Neural cell (in vitro differentiated cells): ENCODE data around the gene TSPAN15. TPM values are rescaled to one million over a fixed set of nuclear protein-coding genes. Genes with fewer than 3 reads are reported as not detected.

Experiments
- H2AFZ ChIP-seq: fragments of 200-600, 300-800 bp; sonication (generic), shearing (Covaris generic); 2 replicates; pipeline ENCODE4 v1.6.0; 2014; ENCODE audit warnings: low read depth, mild to moderate bottlenecking, antibody characterized with exemption, low read length, moderate library complexity
- H3F3A ChIP-seq: fragments of 200-600 bp; shearing (Covaris generic); 2 replicates; pipeline ENCODE4 v1.6.1; 2016; ENCODE audit warnings: mild to moderate bottlenecking, moderate library complexity, mixed read lengths, antibody characterized with exemption, low read length; ENCODE audit not compliant: insufficient read depth, poor library complexity, severe bottlenecking
- H3K27ac ChIP-seq: fragments of 200-600, 300-800 bp; sonication (generic), shearing (Covaris generic); 2 replicates; pipeline ENCODE4 v1.5.1; 2014; ENCODE audit warnings: mild to moderate bottlenecking, low read length, moderate library complexity
- H3K27me3 ChIP-seq: fragments of 300-800, 200-600 bp; sonication (generic), shearing (Covaris generic); 2 replicates; pipeline ENCODE4 v1.6.0; 2014; ENCODE audit warnings: mild to moderate bottlenecking, low read depth, low read length, moderate library complexity; ENCODE audit not compliant: insufficient read depth
- H3K36me3 ChIP-seq: fragments of 300-800, 200-600 bp; sonication (generic), shearing (Covaris generic); 2 replicates; pipeline ENCODE4 v1.5.1; 2014; ENCODE audit warnings: mild to moderate bottlenecking, antibody characterized with exemption, low read length, moderate library complexity; ENCODE audit not compliant: insufficient read depth
- H3K4me2 ChIP-seq: fragments of 300-800, 200-600 bp; sonication (generic), shearing (Covaris generic); 2 replicates; pipeline ENCODE4 v1.6.0; 2014; ENCODE audit warnings: mild to moderate bottlenecking, low read length
- H3K4me3 ChIP-seq: fragments of 300-800, 200-600 bp; sonication (generic), shearing (Covaris generic); 2 replicates; pipeline ENCODE4 v1.5.1; 2014; ENCODE audit warnings: mild to moderate bottlenecking, low read length, moderate library complexity
- H3K79me2 ChIP-seq: fragments of 200-600 bp; shearing (Covaris generic); replicated peaks from 2 replicates; pipeline ENCODE4 v1.6.0; 2014; ENCODE audit warnings: mild to moderate bottlenecking, low read length, moderate library complexity; ENCODE audit not compliant: insufficient read depth
- H3K9ac ChIP-seq: fragments of 300-800, 200-600 bp; sonication (generic), shearing (Covaris generic); 2 replicates; pipeline ENCODE4 v1.6.1; 2016; ENCODE audit warnings: mild to moderate bottlenecking, low read length, mixed read lengths
- H3K9me2 ChIP-seq: fragments of 200-600 bp; shearing (Covaris generic); 2 replicates; pipeline ENCODE4 v1.6.1; 2016; ENCODE audit warnings: mild to moderate bottlenecking, low read length, mixed read lengths; ENCODE audit not compliant: insufficient read depth
- H3K9me3 ChIP-seq: fragments of 200-600, 300-800 bp; sonication (generic), shearing (Covaris generic); 2 replicates; pipeline ENCODE4 v1.6.1; 2016; ENCODE audit warnings: mild to moderate bottlenecking, mixed run types, low read length, moderate library complexity, mixed read lengths
- H4K20me1 ChIP-seq: fragments of 200-600 bp; shearing (Covaris generic); 2 replicates; pipeline ENCODE4 v1.6.1; 2016; ENCODE audit warnings: mild to moderate bottlenecking, mixed run types; ENCODE audit not compliant: insufficient read depth
- EP300 ChIP-seq: fragments of 450-650 bp; conservative IDR thresholded peaks from 2 replicates; pipeline ENCODE4 v1.6.1; 2014; ENCODE audit warnings: antibody characterized with exemption, mild to moderate bottlenecking, moderate library complexity; ENCODE audit not compliant: poor library complexity, severe bottlenecking
- EZH2 ChIP-seq: fragments of 200-600, 300-800 bp; shearing (Covaris generic), sonication (generic); IDR thresholded peaks from 2 replicates; pipeline ENCODE4 v1.6.1; 2014; ENCODE audit warnings: antibody characterized with exemption, low read length, borderline replicate concordance, mild to moderate bottlenecking; ENCODE audit not compliant: insufficient read depth, poor library complexity, severe bottlenecking
- MXI1 ChIP-seq: fragments of 450-650 bp; conservative IDR thresholded peaks from 2 replicates; pipeline ENCODE4 v1.6.1; 2014; ENCODE audit warnings: antibody characterized with exemption, mild to moderate bottlenecking; ENCODE audit not compliant: poor library complexity, severe bottlenecking
- POLR2AphosphoS5 ChIP-seq: IDR thresholded peaks from 2 replicates; pipeline ENCODE4 v1.6.1; 2012
- RAD21 ChIP-seq: fragments of 450-650 bp; conservative IDR thresholded peaks from 2 replicates; pipeline ENCODE4 v1.6.1; 2014; ENCODE audit warnings: antibody characterized with exemption, mild to moderate bottlenecking, moderate library complexity
- SMC3 ChIP-seq: fragments of 450-650 bp; conservative IDR thresholded peaks from 2 replicates; pipeline ENCODE4 v1.6.1; 2014; ENCODE audit warnings: antibody characterized with exemption, mild to moderate bottlenecking, moderate library complexity; ENCODE audit not compliant: poor library complexity
- TAF1 ChIP-seq: IDR thresholded peaks from 2 replicates; pipeline ENCODE4 v1.6.1; 2012; ENCODE audit warnings: low read depth
- polyA plus RNA-seq: library from polyadenylated mRNA; depleted of rRNA; stranded (reverse); fragments of >200 nt; gene quantifications from 2 replicates; pipeline ENCODE4 v1.2.3, GENCODE V29; 2014
- TF ChIP-seq, protein P1 (sequence below): IDR thresholded peaks from 2 replicates; pipeline ENCODE4 v1.6.1; 2012; ENCODE audit warnings: borderline replicate concordance
- TF ChIP-seq, protein P2 (sequence below): fragments of 450-650 bp; IDR thresholded peaks from 2 replicates; pipeline ENCODE4 v1.5.1; 2014; ENCODE audit warnings: antibody characterized with exemption, mild to moderate bottlenecking, moderate library complexity; ENCODE audit not compliant: poor library complexity, severe bottlenecking

TSPAN15 gene
- polyA plus RNA-seq, 1 donor from 2014 or later, result 1.2 TPM

DNA sequence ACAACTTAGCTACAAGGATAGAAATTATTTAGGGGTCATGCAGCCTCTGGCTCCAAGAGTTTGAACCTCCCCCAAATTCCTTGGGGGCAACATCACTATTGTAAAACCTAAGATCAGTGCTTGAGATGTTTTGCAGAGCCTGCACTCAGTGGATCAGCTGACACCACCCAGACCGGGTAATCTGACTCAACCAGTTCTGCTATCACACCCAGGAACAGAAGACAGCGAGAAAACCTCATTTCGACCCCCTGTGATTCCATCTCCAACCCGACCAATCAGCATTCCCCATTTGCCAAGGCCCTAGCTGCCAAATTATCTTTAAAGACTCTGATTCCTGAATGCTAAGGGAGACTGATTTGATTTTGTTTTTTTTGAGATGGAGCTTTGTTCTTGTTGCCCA is 39.8 kb upstream of the TSPAN15 start:
- Histone ChIP-seq H3K27me3 (no peaks in the 10 kb centered on the region), H3K4me3 (no peak overlapping the region), H3K9me3 (no peaks in the 10 kb centered on the region), H3K4me2 (no peak overlapping the region), H3F3A (no peaks in the 10 kb centered on the region), H3K79me2 (no peaks in the 10 kb centered on the region), H3K36me3 (no peaks in the 10 kb centered on the region), H3K9me2 (no peaks in the 10 kb centered on the region), H3K9ac (no peak overlapping the region), H3K27ac (no peak overlapping the region), H2AFZ (no peak overlapping the region), H4K20me1 (no peaks in the 10 kb centered on the region)
- TF ChIP-seq EZH2 (no peak), POLR2AphosphoS5 (no peak), RAD21 (no peak), EP300 (no peak), SMC3 (no peak), MXI1 (no peak), TAF1 (no peak)
- TF ChIP-seq, protein P1, sequence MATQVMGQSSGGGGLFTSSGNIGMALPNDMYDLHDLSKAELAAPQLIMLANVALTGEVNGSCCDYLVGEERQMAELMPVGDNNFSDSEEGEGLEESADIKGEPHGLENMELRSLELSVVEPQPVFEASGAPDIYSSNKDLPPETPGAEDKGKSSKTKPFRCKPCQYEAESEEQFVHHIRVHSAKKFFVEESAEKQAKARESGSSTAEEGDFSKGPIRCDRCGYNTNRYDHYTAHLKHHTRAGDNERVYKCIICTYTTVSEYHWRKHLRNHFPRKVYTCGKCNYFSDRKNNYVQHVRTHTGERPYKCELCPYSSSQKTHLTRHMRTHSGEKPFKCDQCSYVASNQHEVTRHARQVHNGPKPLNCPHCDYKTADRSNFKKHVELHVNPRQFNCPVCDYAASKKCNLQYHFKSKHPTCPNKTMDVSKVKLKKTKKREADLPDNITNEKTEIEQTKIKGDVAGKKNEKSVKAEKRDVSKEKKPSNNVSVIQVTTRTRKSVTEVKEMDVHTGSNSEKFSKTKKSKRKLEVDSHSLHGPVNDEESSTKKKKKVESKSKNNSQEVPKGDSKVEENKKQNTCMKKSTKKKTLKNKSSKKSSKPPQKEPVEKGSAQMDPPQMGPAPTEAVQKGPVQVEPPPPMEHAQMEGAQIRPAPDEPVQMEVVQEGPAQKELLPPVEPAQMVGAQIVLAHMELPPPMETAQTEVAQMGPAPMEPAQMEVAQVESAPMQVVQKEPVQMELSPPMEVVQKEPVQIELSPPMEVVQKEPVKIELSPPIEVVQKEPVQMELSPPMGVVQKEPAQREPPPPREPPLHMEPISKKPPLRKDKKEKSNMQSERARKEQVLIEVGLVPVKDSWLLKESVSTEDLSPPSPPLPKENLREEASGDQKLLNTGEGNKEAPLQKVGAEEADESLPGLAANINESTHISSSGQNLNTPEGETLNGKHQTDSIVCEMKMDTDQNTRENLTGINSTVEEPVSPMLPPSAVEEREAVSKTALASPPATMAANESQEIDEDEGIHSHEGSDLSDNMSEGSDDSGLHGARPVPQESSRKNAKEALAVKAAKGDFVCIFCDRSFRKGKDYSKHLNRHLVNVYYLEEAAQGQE, result no peak
- TF ChIP-seq, protein P2, sequence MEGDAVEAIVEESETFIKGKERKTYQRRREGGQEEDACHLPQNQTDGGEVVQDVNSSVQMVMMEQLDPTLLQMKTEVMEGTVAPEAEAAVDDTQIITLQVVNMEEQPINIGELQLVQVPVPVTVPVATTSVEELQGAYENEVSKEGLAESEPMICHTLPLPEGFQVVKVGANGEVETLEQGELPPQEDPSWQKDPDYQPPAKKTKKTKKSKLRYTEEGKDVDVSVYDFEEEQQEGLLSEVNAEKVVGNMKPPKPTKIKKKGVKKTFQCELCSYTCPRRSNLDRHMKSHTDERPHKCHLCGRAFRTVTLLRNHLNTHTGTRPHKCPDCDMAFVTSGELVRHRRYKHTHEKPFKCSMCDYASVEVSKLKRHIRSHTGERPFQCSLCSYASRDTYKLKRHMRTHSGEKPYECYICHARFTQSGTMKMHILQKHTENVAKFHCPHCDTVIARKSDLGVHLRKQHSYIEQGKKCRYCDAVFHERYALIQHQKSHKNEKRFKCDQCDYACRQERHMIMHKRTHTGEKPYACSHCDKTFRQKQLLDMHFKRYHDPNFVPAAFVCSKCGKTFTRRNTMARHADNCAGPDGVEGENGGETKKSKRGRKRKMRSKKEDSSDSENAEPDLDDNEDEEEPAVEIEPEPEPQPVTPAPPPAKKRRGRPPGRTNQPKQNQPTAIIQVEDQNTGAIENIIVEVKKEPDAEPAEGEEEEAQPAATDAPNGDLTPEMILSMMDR, result no peak

DNA sequence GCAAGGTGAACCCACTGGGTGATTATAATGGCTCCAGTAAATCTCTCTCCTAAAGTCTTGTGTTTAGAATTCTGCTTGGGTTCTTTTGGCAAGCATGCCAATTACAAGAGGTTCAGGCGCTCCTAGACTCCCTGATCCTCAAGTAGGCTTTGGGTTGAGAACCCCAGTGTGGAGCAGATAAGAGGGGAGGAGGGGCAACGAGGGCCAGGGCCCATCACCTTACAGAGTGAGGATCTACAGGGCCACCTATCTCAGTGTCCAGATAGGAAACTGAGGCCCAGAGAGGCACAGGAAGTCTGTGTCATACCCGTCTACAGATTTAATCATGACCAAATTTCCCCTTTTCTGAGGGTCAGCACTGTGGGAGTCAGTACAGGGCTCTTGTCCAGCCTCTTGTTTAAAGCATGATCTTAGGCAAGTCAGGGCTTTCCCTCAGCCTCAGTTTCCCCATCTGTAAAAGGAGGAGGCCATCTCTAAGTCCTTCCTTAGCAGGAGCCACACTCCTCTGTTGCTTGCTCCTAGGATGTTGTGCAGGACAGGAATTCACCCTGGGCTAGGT is 39.0 kb upstream of the TSPAN15 start:
- Histone ChIP-seq H3K36me3 (no peaks in the 10 kb centered on the region), H3K27ac (no peak overlapping the region)
- TF ChIP-seq EP300, result no peak
- TF ChIP-seq SMC3, result no peak
- TF ChIP-seq EZH2, result no peak
- no peak for TF ChIP-seq POLR2AphosphoS5
- TF ChIP-seq, protein P1, result no peak
- TF ChIP-seq MXI1, result no peak
- no peak for TF ChIP-seq RAD21
- no peak for TF ChIP-seq TAF1
- TF ChIP-seq, protein P2, result no peak

More for the DNA sequence above, 39.0 kb upstream of the TSPAN15 start:
- H3K4me2 ChIP-seq, result no peak overlapping the region
- H3K9me3 ChIP-seq, result no peaks in the 10 kb centered on the region
- no peak overlapping the region for H3K4me3 ChIP-seq
- no peak overlapping the region for H3K9ac ChIP-seq
- H3K9me2 ChIP-seq, result no peaks in the 10 kb centered on the region
- no peaks in the 10 kb centered on the region for H3F3A ChIP-seq
- no peaks in the 10 kb centered on the region for H3K27me3 ChIP-seq
- no peaks in the 10 kb centered on the region for H3K79me2 ChIP-seq
- H2AFZ ChIP-seq, result no peak overlapping the region
- H4K20me1 ChIP-seq, result no peaks in the 10 kb centered on the region
